Trophoblast cell (in vitro differentiated cells and primary cell): ENCODE results near the gene PPP2R1B.

Experiments
- DNase-seq, 2 donors: peaks; one replicate each; pipeline ENCODE4 v3.0.0-alpha.2; 2016
- H2AFZ ChIP-seq: 2 replicates; pipeline ENCODE4 v1.6.1; 2013; ENCODE audit warnings: low read length, moderate library complexity, mild to moderate bottlenecking; ENCODE audit not compliant: insufficient read depth, poor library complexity
- H2AK5ac ChIP-seq: 2 replicates; pipeline ENCODE4 v1.6.1; 2013; ENCODE audit warnings: mild to moderate bottlenecking, low read length
- H2BK120ac ChIP-seq: 2 replicates; pipeline ENCODE4 v1.6.1; 2013; ENCODE audit warnings: low read length, mild to moderate bottlenecking, moderate library complexity; ENCODE audit not compliant: insufficient read depth, poor library complexity
- H2BK12ac ChIP-seq: 2 replicates; pipeline ENCODE4 v1.6.1; 2013; ENCODE audit warnings: mild to moderate bottlenecking, low read length, moderate library complexity
- H2BK5ac ChIP-seq: 2 replicates; pipeline ENCODE4 v1.6.1; 2013; ENCODE audit warnings: low read length, low read depth, moderate library complexity, mild to moderate bottlenecking; ENCODE audit not compliant: poor library complexity
- H3K14ac ChIP-seq: 2 replicates; pipeline ENCODE4 v1.6.1; 2013; ENCODE audit warnings: mild to moderate bottlenecking, low read length
- H3K18ac ChIP-seq: 2 replicates; pipeline ENCODE4 v1.6.1; 2013; ENCODE audit warnings: mild to moderate bottlenecking, low read length
- H3K23ac ChIP-seq: 2 replicates; pipeline ENCODE4 v1.6.1; 2013; ENCODE audit warnings: low read length
- H3K27ac ChIP-seq: 2 replicates; pipeline ENCODE4 v1.5.1; 2013; ENCODE audit warnings: low read depth, mild to moderate bottlenecking, inconsistent platforms, low read length, moderate library complexity
- H3K27me3 ChIP-seq: 2 replicates; pipeline ENCODE4 v1.6.1; 2013; ENCODE audit warnings: inconsistent platforms, mild to moderate bottlenecking, low read length, moderate library complexity; ENCODE audit not compliant: insufficient read depth
- H3K36me3 ChIP-seq, 2 experiments: 1 replicate in 1 of 2; 2 replicates in 1 of 2; pipeline ENCODE4 v1.6.1; 2013; ENCODE audit warnings: low read length in 2 of 2, mild to moderate bottlenecking in 2 of 2, moderate library complexity in 1 of 2; ENCODE audit not compliant: insufficient read depth in 2 of 2, control insufficient read depth in 1 of 2
- H3K4ac ChIP-seq: 2 replicates; pipeline ENCODE4 v1.6.1; 2013; ENCODE audit warnings: low read depth, mild to moderate bottlenecking, low read length, moderate library complexity
- H3K4me1 ChIP-seq, 2 experiments: 1 replicate in 1 of 2; 2 replicates in 1 of 2; pipeline ENCODE4 v1.6.1; 2013; ENCODE audit warnings: low read length in 2 of 2, mild to moderate bottlenecking in 2 of 2, moderate library complexity in 1 of 2; ENCODE audit not compliant: insufficient read depth in 2 of 2, control insufficient read depth in 1 of 2
- H3K4me2 ChIP-seq: 2 replicates; pipeline ENCODE4 v1.6.1; 2013; ENCODE audit warnings: inconsistent platforms, mild to moderate bottlenecking, low read length, moderate library complexity
- H3K4me3 ChIP-seq: 2 replicates; pipeline ENCODE4 v1.5.1; 2013; ENCODE audit warnings: mild to moderate bottlenecking, low read depth, low read length, inconsistent platforms
- H3K79me1 ChIP-seq: one replicate; pipeline ENCODE4 v1.6.1; 2013; ENCODE audit warnings: low read length
- H3K79me2 ChIP-seq: 2 replicates; pipeline ENCODE4 v1.6.1; 2013; ENCODE audit warnings: low read length, mild to moderate bottlenecking; ENCODE audit not compliant: control insufficient read depth, insufficient read depth, poor library complexity
- H3K9ac ChIP-seq: 2 replicates; pipeline ENCODE4 v1.6.1; 2013; ENCODE audit warnings: mild to moderate bottlenecking, low read length
- H3K9me3 ChIP-seq: 2 replicates; pipeline ENCODE4 v1.6.1; 2013; ENCODE audit warnings: low read depth, mild to moderate bottlenecking, control low read depth, inconsistent platforms, low read length; ENCODE audit not compliant: insufficient read depth
- H4K12ac ChIP-seq: 2 replicates; pipeline ENCODE4 v1.6.1; 2013; ENCODE audit warnings: low read depth, mild to moderate bottlenecking, low read length, moderate library complexity
- H4K8ac ChIP-seq: 2 replicates; pipeline ENCODE4 v1.6.1; 2013; ENCODE audit warnings: low read depth, mild to moderate bottlenecking, low read length, moderate library complexity
- H4K91ac ChIP-seq: one replicate; pipeline ENCODE4 v1.6.1; 2013; ENCODE audit warnings: low read depth, mild to moderate bottlenecking, low read length, moderate library complexity
- WGBS: extraction: QIAGEN DNeasy Blood & Tissue Kit; methylation state at CpG from one replicate; pipeline ENCODE4 v1.1.7; 2013; ENCODE audit warnings: missing lambda C conversion rate; ENCODE audit not compliant: insufficient read length, insufficient coverage; ENCODE audit errors: extremely low coverage; 5-methylcytosine and 5-hydroxymethylcytosine counted together

Gene PPP2R1B

DNA sequence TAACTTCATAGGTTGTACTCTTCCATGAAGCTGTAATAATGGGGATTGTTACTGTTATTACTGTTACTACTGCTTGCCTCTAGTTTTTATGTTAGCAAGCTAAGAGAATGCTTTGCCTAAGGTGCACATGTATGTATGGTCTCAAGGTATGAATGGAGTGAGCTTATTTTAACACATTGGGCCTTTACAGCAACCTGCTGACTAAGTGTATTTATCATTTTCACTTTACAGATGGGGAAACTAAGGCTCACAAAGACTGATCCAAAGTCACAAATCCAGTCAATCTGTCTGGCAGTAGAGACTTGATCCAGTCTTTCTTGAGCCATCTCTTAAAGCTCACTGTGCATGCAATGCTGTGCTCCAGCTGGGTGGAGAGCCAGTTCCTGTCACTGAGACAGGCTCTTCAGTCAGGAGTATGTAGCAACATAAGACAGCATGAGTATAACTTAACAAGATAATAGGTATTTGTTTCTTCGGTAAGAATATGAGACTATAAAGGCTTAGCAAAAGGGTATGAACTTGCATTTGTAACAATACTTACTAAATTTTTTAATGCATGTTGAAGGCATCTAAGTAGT lies 66.5 kb downstream of the PPP2R1B start:
- H3K4me3 ChIP-seq = no peak overlapping the region
- H3K9me3 ChIP-seq = no peaks in the 10 kb centered on the region
- H3K79me1 ChIP-seq = no peaks in the 10 kb centered on the region
- H3K9ac ChIP-seq = no peak overlapping the region
- no peak overlapping the region for H3K18ac ChIP-seq
- WGBS = no CpG with 5 or more reads among the region's 1 CpG
- H3K79me2 ChIP-seq = no peaks in the 10 kb centered on the region
- no peaks in the 10 kb centered on the region for H3K4me1 ChIP-seq
- no peak for DNase-seq
- H4K12ac ChIP-seq = no peak overlapping the region
- no peak overlapping the region for H2AFZ ChIP-seq
- no peak overlapping the region for H3K23ac ChIP-seq
- no peak overlapping the region for H3K27ac ChIP-seq
- H3K27me3 ChIP-seq = no peaks in the 10 kb centered on the region
- no peak overlapping the region for H3K14ac ChIP-seq
- no peak overlapping the region for H2AK5ac ChIP-seq
- H2BK120ac ChIP-seq = no peak overlapping the region
- H4K8ac ChIP-seq = no peak overlapping the region
- no peak overlapping the region for H4K91ac ChIP-seq
- H2BK12ac ChIP-seq = no peak overlapping the region
- no peak overlapping the region for H3K4me2 ChIP-seq
- no peak overlapping the region for H3K4ac ChIP-seq
- peaks cover 5 to 10% of the 10 kb centered on the region in 2 experiments for H3K36me3 ChIP-seq
- H2BK5ac ChIP-seq = no peak overlapping the region

DNA sequence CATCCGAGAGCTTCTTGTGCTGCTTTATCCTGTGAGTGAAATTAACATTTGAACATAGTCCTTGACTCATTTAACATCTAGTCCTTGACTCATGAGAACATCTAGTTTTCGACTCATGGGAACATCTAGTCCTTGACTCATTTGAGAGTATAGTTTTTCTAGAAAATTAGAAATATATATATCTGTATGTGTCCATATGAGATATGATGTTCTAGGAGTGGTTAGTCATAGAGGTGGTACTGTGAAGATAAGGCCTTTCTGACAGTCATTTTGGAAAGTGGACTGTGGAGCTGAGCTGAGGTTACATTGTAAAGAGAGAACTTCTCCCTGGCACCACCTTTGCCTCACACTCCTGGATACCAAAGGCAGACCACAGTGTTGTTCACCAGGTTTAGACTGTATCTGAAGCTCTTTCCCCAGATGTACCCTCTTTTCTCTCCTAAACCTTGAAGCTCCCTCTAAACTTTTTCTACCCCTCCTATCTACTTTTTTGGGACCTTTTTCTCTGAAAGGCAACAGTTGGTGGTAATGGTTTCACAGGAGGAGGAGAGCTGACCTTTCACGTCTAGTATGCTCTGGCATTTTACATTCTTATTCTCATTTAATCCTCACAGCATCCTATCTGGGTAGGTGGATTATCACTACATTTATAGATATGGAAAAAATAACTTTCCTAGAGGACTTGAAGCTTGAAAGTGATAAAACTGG lies 67.2 kb downstream of the PPP2R1B start:
- H3K4me3 ChIP-seq = no peak overlapping the region
- no peaks in the 10 kb centered on the region for H3K4me1 ChIP-seq
- no CpG with 5 or more reads among the region's 3 CpGs for WGBS

GRCh38 chr11:111697933-111698371 lies 68.2 kb downstream of the PPP2R1B start:
- Histone ChIP-seq H3K23ac (no peak overlapping the region), H3K79me1 (no peaks in the 10 kb centered on the region), H4K8ac (no peak overlapping the region), H2BK5ac (no peak overlapping the region), H3K36me3 (peaks cover 3% of the 10 kb centered on the region in 2 experiments), H2BK120ac (no peak overlapping the region), H3K18ac (no peak overlapping the region), H3K79me2 (no peaks in the 10 kb centered on the region), H2BK12ac (no peak overlapping the region), H3K4me3 (no peak overlapping the region), H3K9ac (no peak overlapping the region), H3K27ac (no peak overlapping the region), H3K4ac (no peak overlapping the region), H3K4me2 (no peak overlapping the region), H3K14ac (no peak overlapping the region), H4K91ac (no peak overlapping the region), H3K27me3 (no peaks in the 10 kb centered on the region), H3K9me3 (no peaks in the 10 kb centered on the region), H2AFZ (no peak overlapping the region), H3K4me1 (no peaks in the 10 kb centered on the region), H2AK5ac (no peak overlapping the region), H4K12ac (no peak overlapping the region)
- no CpG with 5 or more reads among the region's 1 CpG for WGBS
- DNase-seq = no peak

More for the DNA sequence above, 67.2 kb downstream of the PPP2R1B start:
- H3K4me2 ChIP-seq = no peak overlapping the region
- H3K9ac ChIP-seq = no peak overlapping the region
- H3K27me3 ChIP-seq = no peaks in the 10 kb centered on the region
- no peak overlapping the region for H2BK120ac ChIP-seq
- no peak overlapping the region for H3K23ac ChIP-seq
- no peak overlapping the region for H3K4ac ChIP-seq
- no peak overlapping the region for H3K18ac ChIP-seq
- H2BK12ac ChIP-seq = no peak overlapping the region
- H3K36me3 ChIP-seq = peaks cover 4 to 8% of the 10 kb centered on the region in 2 experiments
- no peak overlapping the region for H4K91ac ChIP-seq
- no peaks in the 10 kb centered on the region for H3K79me2 ChIP-seq
- H3K79me1 ChIP-seq = no peaks in the 10 kb centered on the region
- H3K9me3 ChIP-seq = no peaks in the 10 kb centered on the region
- no peak overlapping the region for H2AK5ac ChIP-seq
- no peak overlapping the region for H2AFZ ChIP-seq
- H4K12ac ChIP-seq = no peak overlapping the region
- H3K27ac ChIP-seq = no peak overlapping the region
- DNase-seq = no peak
- no peak overlapping the region for H2BK5ac ChIP-seq
- no peak overlapping the region for H3K14ac ChIP-seq
- H4K8ac ChIP-seq = no peak overlapping the region

DNA sequence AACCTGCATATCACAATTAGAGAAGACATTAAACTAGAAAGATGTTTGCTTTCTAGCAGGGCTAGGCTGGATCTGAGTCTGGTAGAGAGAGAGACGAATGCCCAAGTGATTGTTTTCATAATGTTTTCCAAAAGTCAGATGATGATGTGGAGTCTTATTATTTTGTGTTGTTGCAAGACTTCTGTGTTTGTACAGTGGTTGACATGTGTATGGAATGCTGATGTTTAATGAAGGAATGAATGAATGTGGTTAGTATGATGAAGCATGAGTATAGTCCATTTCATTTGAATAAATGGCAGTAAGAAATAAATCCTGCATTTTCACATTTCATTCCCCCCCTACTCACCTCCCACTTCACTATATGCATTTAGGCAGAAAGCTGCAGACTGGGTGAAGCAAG lies 69.6 kb downstream of the PPP2R1B start:
- Histone ChIP-seq H3K4me1 (no peaks in the 10 kb centered on the region), H3K9me3 (no peaks in the 10 kb centered on the region), H2BK5ac (no peak overlapping the region), H3K36me3 (peaks cover 0 to 1% of the 10 kb centered on the region in 2 experiments), H3K79me1 (no peaks in the 10 kb centered on the region), H3K4ac (no peak overlapping the region), H3K27ac (no peak overlapping the region), H3K79me2 (no peaks in the 10 kb centered on the region), H4K12ac (no peak overlapping the region), H2AK5ac (no peak overlapping the region), H3K23ac (no peak overlapping the region), H3K9ac (no peak overlapping the region), H3K18ac (no peak overlapping the region), H3K4me2 (no peak overlapping the region), H2BK12ac (no peak overlapping the region), H3K4me3 (no peak overlapping the region), H2AFZ (no peak overlapping the region), H3K14ac (no peak overlapping the region), H4K8ac (no peak overlapping the region), H4K91ac (no peak overlapping the region), H2BK120ac (no peak overlapping the region), H3K27me3 (no peaks in the 10 kb centered on the region)
- DNase-seq = no peak
- WGBS = no CpG with 5 or more reads among the region's 1 CpG
